Measurements from ENCODE around the gene COL5A1. TPM values are rescaled to one million over a fixed set of nuclear protein-coding genes. Genes with fewer than 3 reads are reported as not detected.

Gene COL5A1
- total and polyA plus RNA-seq, 4 donors: 12.2 to 169 (median 65.4) TPM

- H3K9ac ChIP-seq (ENCODE audit: insufficient read depth in 1 of 2, low read length in 2 of 2): no peak overlapping the region
- H3K36me3 ChIP-seq (ENCODE audit: control insufficient read depth in 4 of 4, insufficient read depth in 4 of 4, low read length in 4 of 4): peaks cover 0 to 44% (median 22%) of the 10 kb centered on the region in 4 donors
- DNase-seq (peak in 1 of 3 donors; percentile 26), ATAC-seq (ENCODE audit: insufficient read depth, low FRiP score) (no peak)
- WGBS, 2 donors: 96% methylated on average over 1 of the region's 1 CpG
- TF ChIP-seq CTCF (IDR thresholded peaks at IDR 0.05; ENCODE audit: control extremely low read depth, extremely low read depth): no peak
- H3K4me3 ChIP-seq: no peak overlapping the region
- H3K27ac ChIP-seq (ENCODE audit: low read depth in 1 of 2, low read length in 1 of 2): no peak overlapping the region
- H3K27me3 ChIP-seq (ENCODE audit: control insufficient read depth in 3 of 3, insufficient read depth in 3 of 3, low read length in 2 of 3): no peaks in the 10 kb centered on the region
- peaks cover 0 to 4% (median 1%) of the 10 kb centered on the region in 4 donors for H3K9me3 ChIP-seq (ENCODE audit: control insufficient read depth in 4 of 4, insufficient read depth in 3 of 4, low read length in 3 of 4)
- H3K4me1 ChIP-seq (ENCODE audit: control insufficient read depth in 5 of 5, insufficient read depth in 5 of 5, low read length in 5 of 5): peaks cover 0 to 18% (median 10%) of the 10 kb centered on the region in 5 donors
Measured at GRCh38 chr9:134747951-134748489, 106.4 kb downstream of the COL5A1 start.

GRCh38 chr9:134748591-134748990 lies 107.0 kb downstream of the COL5A1 start:
- 69 to 77% methylated on average over 8 of the region's 8 CpGs for WGBS, 2 donors
- peaks cover 0 to 4% (median 1%) of the 10 kb centered on the region in 4 donors for H3K9me3 ChIP-seq (ENCODE audit: control insufficient read depth in 4 of 4, insufficient read depth in 3 of 4, low read length in 3 of 4)
- H3K27ac ChIP-seq (ENCODE audit: low read depth in 1 of 2, low read length in 1 of 2): no peak overlapping the region
- no peak for TF ChIP-seq CTCF (IDR thresholded peaks at IDR 0.05; ENCODE audit: control extremely low read depth, extremely low read depth)
- no peaks in the 10 kb centered on the region for H3K27me3 ChIP-seq (ENCODE audit: control insufficient read depth in 3 of 3, insufficient read depth in 3 of 3, low read length in 2 of 3)
- H3K36me3 ChIP-seq (ENCODE audit: control insufficient read depth in 4 of 4, insufficient read depth in 4 of 4, low read length in 4 of 4): peaks cover 0 to 46% (median 22%) of the 10 kb centered on the region in 4 donors
- DNase-seq (peak; percentile 83 to 92 (median 88)), ATAC-seq (ENCODE audit: insufficient read depth, low FRiP score) (no peak)
- peaks cover 0 to 18% (median 10%) of the 10 kb centered on the region in 5 donors for H3K4me1 ChIP-seq (ENCODE audit: control insufficient read depth in 5 of 5, insufficient read depth in 5 of 5, low read length in 5 of 5)
- H3K4me3 ChIP-seq: no peak overlapping the region
- peak overlapping the region in 1 of 2 donors; percentile 26 for H3K9ac ChIP-seq (ENCODE audit: insufficient read depth in 1 of 2, low read length in 2 of 2)

- DNase-seq (no peak), ATAC-seq (ENCODE audit: insufficient read depth, low FRiP score) (no peak)
- no peak overlapping the region for H3K4me3 ChIP-seq
- peaks cover 0 to 4% (median 1%) of the 10 kb centered on the region in 4 donors for H3K9me3 ChIP-seq (ENCODE audit: control insufficient read depth in 4 of 4, insufficient read depth in 3 of 4, low read length in 3 of 4)
- H3K9ac ChIP-seq (ENCODE audit: insufficient read depth in 1 of 2, low read length in 2 of 2): no peak overlapping the region
- peaks cover 0 to 52% (median 19%) of the 10 kb centered on the region in 4 donors for H3K36me3 ChIP-seq (ENCODE audit: control insufficient read depth in 4 of 4, insufficient read depth in 4 of 4, low read length in 4 of 4)
- no peak overlapping the region for H3K27ac ChIP-seq (ENCODE audit: low read depth in 1 of 2, low read length in 1 of 2)
- H3K27me3 ChIP-seq (ENCODE audit: control insufficient read depth in 3 of 3, insufficient read depth in 3 of 3, low read length in 2 of 3): no peaks in the 10 kb centered on the region
- no peak for TF ChIP-seq CTCF (IDR thresholded peaks at IDR 0.05; ENCODE audit: control extremely low read depth, extremely low read depth)
- peaks cover 0 to 18% (median 10%) of the 10 kb centered on the region in 5 donors for H3K4me1 ChIP-seq (ENCODE audit: control insufficient read depth in 5 of 5, insufficient read depth in 5 of 5, low read length in 5 of 5)
- 93 to 96% methylated on average over 21 of the region's 21 CpGs for WGBS, 2 donors
Measured at GRCh38 chr9:134750450-134751155, 109.0 kb downstream of the COL5A1 start.

Data from lung (tissue), 12 donors.